HepG2 (cell line): ENCODE data around the gene FRAS1. TPM values are rescaled to one million over a fixed set of nuclear protein-coding genes. Genes with fewer than 3 reads are reported as not detected.

Experiments used
- ATAC-seq: fragments of 200-7000 bp; cut with Tn5 transposase; 3 replicates; pipeline ENCODE4 v1.9.1; 2020; ENCODE audit warnings: mild to moderate bottlenecking, moderate library complexity
- BruUV-seq: library from RNA; stranded (reverse); fragments of 400-500 nt; replicated peaks from 2 replicates; lab custom pipeline; 2021; lab: Mats Ljungman, UMichigan
- CTCF ChIA-PET: fragments of 300-600 bp; formaldehyde crosslinking; extraction: SDS; loops from one replicate; lab custom pipeline; 2021; ENCODE audit warnings: low total read pairs, inconsistent platforms, low intra/inter-chr PET ratio; lab: Yijun Ruan, JAX
- POLR2A ChIA-PET: fragments of 350-600 bp; sonication (Branson Sonifier 250); formaldehyde crosslinking; loops from one replicate; lab custom pipeline; 2020; ENCODE audit warnings: antibody characterized with exemption, inconsistent platforms; lab: Yijun Ruan, JAX
- DNase-seq: peaks from one replicate; pipeline ENCODE4 v3.0.0-alpha.2; 2015; ENCODE audit warnings: low spot score
- FAIRE-seq: peaks from 3 replicates; lab custom pipeline; 2011; peaks lifted over from hg19 to GRCh38; lab: Jason Lieb, UNC
- H2AFZ ChIP-seq: one replicate; pipeline ENCODE4 v1.6.1; 2011; ENCODE audit warnings: low read length, inconsistent platforms
- H3K27ac ChIP-seq: fragments of 300-600 bp; 3 replicates; pipeline ENCODE4 v1.8.0; 2011; ENCODE audit warnings: mixed run types, mild to moderate bottlenecking, mixed read lengths, low read length, inconsistent platforms; ENCODE audit not compliant: insufficient read depth; ENCODE audit errors: extremely low read length
- H3K27me3 ChIP-seq, 2 experiments: fragments of 200-600 bp in 1 of 2; 2 replicates in 1 of 2; 3 replicates in 1 of 2; pipeline versions ENCODE4 v1.6.0 to v1.8.0; 2011; ENCODE audit warnings: low read length in 2 of 2, mild to moderate bottlenecking in 2 of 2, moderate library complexity in 2 of 2, inconsistent platforms in 1 of 2; ENCODE audit not compliant: insufficient read depth in 2 of 2, control insufficient read depth in 1 of 2
- H3K36me3 ChIP-seq, 2 experiments: fragments of 200-600 bp in 1 of 2; replicated peaks in 1 of 2; 2 replicates in 1 of 2; 3 replicates in 1 of 2; pipeline versions ENCODE4 v1.5.1 to v1.8.0; 2011; ENCODE audit warnings: low read length in 2 of 2, inconsistent platforms in 1 of 2; ENCODE audit not compliant: insufficient read depth in 2 of 2, control insufficient read depth in 1 of 2
- H3K4me1 ChIP-seq: 2 replicates; pipeline ENCODE4 v1.5.1; 2012; ENCODE audit warnings: low read length, inconsistent platforms; ENCODE audit not compliant: insufficient read depth
- H3K4me2 ChIP-seq: 2 replicates; pipeline ENCODE4 v1.6.0; 2011; ENCODE audit warnings: low read depth, low read length, inconsistent platforms
- H3K4me3 ChIP-seq, 3 experiments: fragments of 200-600 bp in 1 of 3; sonication (generic), shearing (Covaris generic) in 1 of 3; replicated peaks in 1 of 3; 2 replicates each; pipeline ENCODE4 v1.5.1; 2011 to 2016; ENCODE audit warnings: low read length in 3 of 3, inconsistent platforms in 2 of 3, low read depth in 2 of 3, mild to moderate bottlenecking in 2 of 3, control low read depth in 1 of 3, mixed read lengths in 1 of 3; ENCODE audit not compliant: insufficient read depth in 1 of 3
- H3K79me2 ChIP-seq: one replicate; pipeline ENCODE4 v1.6.1; 2011; ENCODE audit warnings: low read length, inconsistent platforms; ENCODE audit not compliant: insufficient read depth
- H3K9ac ChIP-seq: 2 replicates; pipeline ENCODE4 v1.6.0; 2011; ENCODE audit warnings: mild to moderate bottlenecking, low read depth, low read length, inconsistent platforms; ENCODE audit not compliant: insufficient read depth
- H3K9me3 ChIP-seq: 2 replicates; pipeline ENCODE4 v1.5.1; 2012; ENCODE audit warnings: mild to moderate bottlenecking, low read length
- H4K20me1 ChIP-seq: 2 replicates; pipeline ENCODE4 v1.6.0; 2011; ENCODE audit warnings: inconsistent platforms, mild to moderate bottlenecking, low read length, moderate library complexity; ENCODE audit not compliant: insufficient read depth
- PRDM4 ChIP-seq: sonication (generic); formaldehyde crosslinking; IDR thresholded peaks from 2 replicates; pipeline ENCODE4 v1.9.0; 2021; ENCODE audit warnings: missing genetic modification reagents, borderline replicate concordance
- PRMT3 ChIP-seq: sonication (generic); formaldehyde crosslinking; IDR thresholded peaks from 2 replicates; pipeline ENCODE4 v1.8.1; 2022; ENCODE audit warnings: low read depth, mild to moderate bottlenecking, moderate library complexity, missing genetic modification reagents, borderline replicate concordance
- SCMH1 ChIP-seq: sonication (generic); formaldehyde crosslinking; IDR thresholded peaks from 2 replicates; pipeline ENCODE4 v1.9.0; 2021; ENCODE audit warnings: missing genetic modification reagents, mild to moderate bottlenecking, borderline replicate concordance
- SNAI1 ChIP-seq: sonication (generic); formaldehyde crosslinking; IDR thresholded peaks from 2 replicates; pipeline ENCODE4 v1.5.0; 2020; ENCODE audit warnings: mild to moderate bottlenecking, missing genetic modification reagents, borderline replicate concordance
- TBL1XR1 ChIP-seq: fragments of 150-350 bp; IDR thresholded peaks from 2 replicates; pipeline ENCODE4 v1.6.1; 2014; ENCODE audit warnings: borderline replicate concordance, low read length; ENCODE audit not compliant: partially characterized antibody
- ZNF879 ChIP-seq: sonication (generic); formaldehyde crosslinking; IDR thresholded peaks from 2 replicates; pipeline ENCODE4 v1.8.1; 2023; ENCODE audit warnings: missing genetic modification reagents
- ZSCAN22 ChIP-seq: sonication (generic); formaldehyde crosslinking; IDR thresholded peaks from 2 replicates; pipeline ENCODE4 v1.4.0; 2020; ENCODE audit warnings: mild to moderate bottlenecking, missing genetic modification reagents
- WGBS: methylation state at CpG from one replicate; pipeline ENCODE4 v1.1.6; 2017; ENCODE audit warnings: low lambda C conversion rate; 5-methylcytosine and 5-hydroxymethylcytosine counted together
- in situ Hi-C: cut with HindIII; loops from 2 replicates; pipeline ENCODE4 v1.10.0; 2017; ENCODE audit warnings: low pct_unique_long_range_greater_than_20kb; ENCODE audit not compliant: extremely low pct_ligation_motif_present
- intact Hi-C: fragments of 100-400 bp; cut with micrococcal nuclease; formaldehyde crosslinking; loops from one replicate; pipeline ENCODE4 v1.10.0; 2022; ENCODE audit not compliant: unreplicated experiment
- polyA plus RNA-seq, 8 experiments: library from polyadenylated mRNA; depleted of rRNA in 3 of 8; stranded (reverse) in 7 of 8; unstranded in 1 of 8; fragments of >200 nt; fragmentation: Illumina TruSeq in 4 of 8; extraction: Trizol in 4 of 8; gene quantifications; 2 replicates each; pipeline versions ENCODE4 v1.2.1 to v1.2.3, GENCODE V29; 2011 to 2016; ENCODE audit warnings: low read depth in 4 of 8, missing spikeins in 1 of 8, mixed read lengths in 1 of 8; ENCODE audit not compliant: insufficient read depth in 1 of 8
- total RNA-seq, 5 experiments: library from RNA; depleted of rRNA; stranded (reverse); fragments of >200 nt; fragmentation: Illumina TruSeq; extraction: Trizol; gene quantifications; 2 replicates each; pipeline ENCODE4 v1.2.3, GENCODE V29; 2016; ENCODE audit warnings: low read depth in 1 of 5

Gene FRAS1
- total and polyA plus RNA-seq, 2 of the 13 experiments (the other 11 are each of a cell fraction or from before 2014, with no cell fraction given) = 22.5 to 31.6 TPM

GRCh38 chr4:78190595-78190994, 133.5 kb downstream of the FRAS1 start:
- FAIRE-seq = no peak
- Histone ChIP-seq H2AFZ (no peak overlapping the region), H3K36me3 (no peaks in the 10 kb centered on the region), H4K20me1 (no peaks in the 10 kb centered on the region), H3K27me3 (no peaks in the 10 kb centered on the region), H3K4me2 (no peak overlapping the region), H3K79me2 (peaks cover 29% of the 10 kb centered on the region), H3K9me3 (no peaks in the 10 kb centered on the region), H3K4me1 (peaks cover 16% of the 10 kb centered on the region), H3K9ac (no peak overlapping the region), H3K4me3 (no peak overlapping the region), H3K27ac (no peak overlapping the region)
- BruUV-seq = no TSS peak
- ChIA-PET POLR2A (no interaction called here), CTCF (no interaction called here)
- ATAC-seq = no peak
- in situ Hi-C loops = no loop called here
- TF ChIP-seq ZNF879 (CRISPR knock-in tag) = no peak
- TF ChIP-seq PRDM4 (CRISPR knock-in tag) = peak; percentile 83; the same call in 1 of the 2 replicates
- intact Hi-C loops = no loop called here
- DNase-seq = no peak

- BruUV-seq = no TSS peak
- Histone ChIP-seq H2AFZ (no peak overlapping the region), H3K9me3 (no peaks in the 10 kb centered on the region), H3K27ac (no peak overlapping the region), H3K36me3 (no peaks in the 10 kb centered on the region), H3K79me2 (peaks cover 45% of the 10 kb centered on the region), H3K4me1 (peaks cover 62% of the 10 kb centered on the region), H3K27me3 (no peaks in the 10 kb centered on the region), H3K4me3 (no peak overlapping the region), H3K9ac (no peak overlapping the region), H4K20me1 (no peaks in the 10 kb centered on the region; the same call in 1 of the 2 replicates), H3K4me2 (no peak overlapping the region)
- CTCF ChIA-PET = no interaction called here
- ATAC-seq (no peak; the same call in 2 of the 3 replicates), FAIRE-seq (no peak), DNase-seq (no peak)
- TF ChIP-seq PRMT3 (CRISPR knock-in tag) (no peak), SNAI1 (no peak), SCMH1 (CRISPR knock-in tag) (no peak), ZSCAN22 (CRISPR knock-in tag) (no peak), TBL1XR1 (no peak)
- intact Hi-C loops = no loop called here
- in situ Hi-C loops = no loop called here
- WGBS = 90% methylated on average over 4 of the region's 4 CpGs
- POLR2A ChIA-PET = interaction anchor here (0.7 kb wide), 1 partner anchor 12 kb away, joined by 3 read pairs; no protein-coding TSS in a partner anchor
These were observed 140.8 kb downstream of the FRAS1 start for GRCh38 chr4:78197947-78198346.
